DND-41 (cell line): Measurements from ENCODE around the gene FBXW11.

Experiments used
- CTCF ChIP-seq: IDR thresholded peaks from 2 replicates; pipeline ENCODE4 v1.5.1; 2012; ENCODE audit warnings: borderline replicate concordance, low read length, moderate library complexity, mild to moderate bottlenecking; ENCODE audit not compliant: poor library complexity, severe bottlenecking; ENCODE audit errors: extremely low read depth
- EZH2 ChIP-seq: IDR thresholded peaks from 3 replicates; pipeline ENCODE4 v1.6.1; 2012; ENCODE audit warnings: borderline replicate concordance, low read depth, mild to moderate bottlenecking, moderate library complexity, low read length, inconsistent platforms; ENCODE audit not compliant: severe bottlenecking

- TF ChIP-seq CTCF (no peak), EZH2 (no peak)
Observed at GRCh38 chr5:171955761-171956160, 50.7 kb downstream of the FBXW11 start.
